ENCODE measurements around the gene ATG101. TPM values are rescaled to one million over a fixed set of nuclear protein-coding genes. Genes with fewer than 3 reads are reported as not detected.
A peak's percentile ranks its signal among the peaks of the same experiment; 100 is the strongest.

Gene ATG101
- total RNA-seq, 2 experiments from 2014 or later: 38.0 to 53.9 TPM

DNA sequence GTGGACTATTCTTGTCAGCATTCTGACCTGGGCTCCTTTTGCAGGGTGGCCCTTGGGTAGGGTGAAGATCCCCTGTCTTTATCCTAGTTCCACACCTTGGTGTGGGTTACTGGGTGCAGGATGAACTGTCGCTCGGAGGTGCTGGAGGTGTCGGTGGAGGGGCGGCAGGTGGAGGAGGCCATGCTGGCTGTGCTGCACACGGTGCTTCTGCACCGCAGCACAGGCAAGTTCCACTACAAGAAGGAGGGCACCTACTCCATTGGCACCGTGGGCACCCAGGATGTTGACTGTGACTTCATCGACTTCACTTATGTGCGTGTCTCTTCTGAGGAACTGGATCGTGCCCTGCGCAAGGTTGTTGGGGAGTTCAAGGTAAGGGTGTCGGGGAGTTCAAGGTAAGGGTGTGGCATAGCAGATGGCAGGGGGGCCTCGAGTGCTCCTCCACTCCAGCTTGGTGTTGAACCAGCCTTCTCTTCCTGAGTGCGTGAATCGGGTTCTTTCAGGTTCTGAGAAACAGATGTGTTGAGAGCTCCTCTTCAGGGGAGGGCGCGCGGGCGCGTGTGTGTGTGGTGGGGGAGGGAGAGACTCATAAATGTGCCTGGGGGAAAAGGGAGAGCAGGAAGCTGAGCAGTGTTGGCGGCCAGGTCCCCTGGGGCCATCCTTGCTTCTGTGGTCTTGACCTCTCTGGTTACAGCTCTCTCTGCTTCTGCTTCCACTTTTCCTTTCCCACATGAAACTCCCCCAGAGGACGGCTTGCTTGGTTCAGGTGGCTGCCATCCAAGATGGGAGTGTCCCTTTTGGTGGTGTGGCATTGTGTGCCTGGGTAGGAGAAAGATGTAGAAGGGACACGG is 4.0 kb downstream of the ATG101 start:
- CTCF ChIA-PET (ENCODE audit: unreplicated experiment): interaction anchor here (2.4 kb wide), 1 partner anchor 48 kb away, joined by 9 read pairs; no protein-coding TSS in a partner anchor
- H3K79me2 ChIP-seq (ENCODE audit: insufficient read depth, low read depth, low read length): peaks cover 49% of the 10 kb centered on the region
- no TSS peak for BruUV-seq (replicated peaks)
- H3K9me2 ChIP-seq (ENCODE audit: insufficient read depth, low read length): no peaks in the 10 kb centered on the region
- peak overlapping the region; percentile 20 for H3K27ac ChIP-seq (ENCODE audit: low read depth, low read length, poor library complexity, severe bottlenecking)
- H4K20me1 ChIP-seq (ENCODE audit: insufficient read depth, low read length): peaks cover 8% of the 10 kb centered on the region; the same call in 1 of the 2 replicates
- H3K4me3 ChIP-seq (ENCODE audit: low read depth, low read length, poor library complexity, severe bottlenecking): no peak overlapping the region
- no peak for DNase-seq (ENCODE audit: low spot score)
- no peaks in the 10 kb centered on the region for H3K9me3 ChIP-seq (ENCODE audit: low read length)
- TF ChIP-seq, protein P1, sequence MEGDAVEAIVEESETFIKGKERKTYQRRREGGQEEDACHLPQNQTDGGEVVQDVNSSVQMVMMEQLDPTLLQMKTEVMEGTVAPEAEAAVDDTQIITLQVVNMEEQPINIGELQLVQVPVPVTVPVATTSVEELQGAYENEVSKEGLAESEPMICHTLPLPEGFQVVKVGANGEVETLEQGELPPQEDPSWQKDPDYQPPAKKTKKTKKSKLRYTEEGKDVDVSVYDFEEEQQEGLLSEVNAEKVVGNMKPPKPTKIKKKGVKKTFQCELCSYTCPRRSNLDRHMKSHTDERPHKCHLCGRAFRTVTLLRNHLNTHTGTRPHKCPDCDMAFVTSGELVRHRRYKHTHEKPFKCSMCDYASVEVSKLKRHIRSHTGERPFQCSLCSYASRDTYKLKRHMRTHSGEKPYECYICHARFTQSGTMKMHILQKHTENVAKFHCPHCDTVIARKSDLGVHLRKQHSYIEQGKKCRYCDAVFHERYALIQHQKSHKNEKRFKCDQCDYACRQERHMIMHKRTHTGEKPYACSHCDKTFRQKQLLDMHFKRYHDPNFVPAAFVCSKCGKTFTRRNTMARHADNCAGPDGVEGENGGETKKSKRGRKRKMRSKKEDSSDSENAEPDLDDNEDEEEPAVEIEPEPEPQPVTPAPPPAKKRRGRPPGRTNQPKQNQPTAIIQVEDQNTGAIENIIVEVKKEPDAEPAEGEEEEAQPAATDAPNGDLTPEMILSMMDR (conservative IDR thresholded peaks at IDR 0.05; ENCODE audit: low read length): no peak
- H3K36me3 ChIP-seq (ENCODE audit: insufficient read depth, low read length): peaks cover 71% of the 10 kb centered on the region
- H2AFZ ChIP-seq (ENCODE audit: low read length): no peak overlapping the region
- H3K4me1 ChIP-seq (ENCODE audit: insufficient read depth, low read length, poor library complexity, severe bottlenecking): peaks cover 39% of the 10 kb centered on the region
- intact Hi-C loops (cut with micrococcal nuclease; ENCODE audit: unreplicated experiment): no loop called here
- POLR2A ChIA-PET: interaction anchor here (0.6 to 0.7 kb wide), 2 partner anchors 12 to 46 kb away, joined by 3 to 4 read pairs; no protein-coding TSS in a partner anchor
- H3K4me2 ChIP-seq (ENCODE audit: low read length): peak overlapping the region; percentile 26; the same call in 1 of the 2 replicates

DNA sequence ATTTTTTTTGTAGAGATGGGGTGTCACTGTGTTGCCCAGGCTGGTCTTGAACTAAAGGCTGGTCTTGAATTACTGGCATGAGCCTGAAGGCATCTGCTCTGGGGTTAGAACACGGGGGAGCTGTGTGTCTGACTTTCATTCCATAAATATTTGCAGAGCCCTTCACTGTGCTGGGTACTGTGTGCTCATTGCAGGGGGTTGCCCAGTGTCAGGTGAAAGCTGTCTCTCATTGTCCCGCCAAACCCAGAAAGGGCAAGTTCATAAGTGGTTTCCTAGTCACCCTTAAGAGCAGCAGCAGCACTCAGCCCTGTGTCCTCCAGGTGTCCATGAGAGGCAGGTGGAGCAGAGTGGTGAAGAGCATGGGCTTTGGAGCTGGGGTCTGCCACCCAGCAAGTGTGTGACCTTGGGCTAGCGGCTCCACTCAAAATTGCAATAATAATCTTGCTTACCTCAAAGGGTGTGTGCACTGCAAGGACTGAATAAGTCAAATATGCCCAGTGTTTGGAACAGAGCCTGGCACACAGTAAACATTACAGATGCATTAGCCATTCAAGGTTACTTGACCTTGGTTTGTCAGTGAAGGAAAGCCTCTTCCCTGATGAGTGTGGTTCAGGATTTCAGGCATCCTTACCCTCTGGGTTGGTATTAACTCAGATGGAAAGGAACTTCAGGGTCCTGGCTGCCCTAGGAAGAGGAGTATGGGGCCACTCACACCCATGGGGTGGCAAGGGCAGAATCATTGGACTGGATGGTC is 5.4 kb downstream of the ATG101 start:
- H3K4me3 ChIP-seq (ENCODE audit: low read depth, low read length, poor library complexity, severe bottlenecking): no peak overlapping the region
- H2AFZ ChIP-seq (ENCODE audit: low read length): no peak overlapping the region
- ChIA-PET POLR2A (no interaction called here), CTCF (ENCODE audit: unreplicated experiment) (interaction anchor here (2.4 kb wide), 1 partner anchor 50 kb away, joined by 9 read pairs; no protein-coding TSS in a partner anchor)
- H3K79me2 ChIP-seq (ENCODE audit: insufficient read depth, low read depth, low read length): peaks cover 46% of the 10 kb centered on the region
- peaks cover 8% of the 10 kb centered on the region; the same call in 1 of the 2 replicates for H4K20me1 ChIP-seq (ENCODE audit: insufficient read depth, low read length)
- H3K27ac ChIP-seq (ENCODE audit: low read depth, low read length, poor library complexity, severe bottlenecking): no peak overlapping the region
- H3K9me3 ChIP-seq (ENCODE audit: low read length): no peaks in the 10 kb centered on the region
- intact Hi-C loops (cut with micrococcal nuclease; ENCODE audit: unreplicated experiment): no loop called here
- DNase-seq (ENCODE audit: low spot score): no peak
- H3K36me3 ChIP-seq (ENCODE audit: insufficient read depth, low read length): peaks cover 80% of the 10 kb centered on the region
- H3K4me2 ChIP-seq (ENCODE audit: low read length): no peak overlapping the region
- no TSS peak for BruUV-seq (replicated peaks)
- H3K9me2 ChIP-seq (ENCODE audit: insufficient read depth, low read length): no peaks in the 10 kb centered on the region
- TF ChIP-seq EZH2phosphoT487 (IDR thresholded peaks at IDR 0.05; ENCODE audit: borderline replicate concordance, low read depth, low read length): no peak
- peaks cover 34% of the 10 kb centered on the region for H3K4me1 ChIP-seq (ENCODE audit: insufficient read depth, low read length, poor library complexity, severe bottlenecking)

DNA sequence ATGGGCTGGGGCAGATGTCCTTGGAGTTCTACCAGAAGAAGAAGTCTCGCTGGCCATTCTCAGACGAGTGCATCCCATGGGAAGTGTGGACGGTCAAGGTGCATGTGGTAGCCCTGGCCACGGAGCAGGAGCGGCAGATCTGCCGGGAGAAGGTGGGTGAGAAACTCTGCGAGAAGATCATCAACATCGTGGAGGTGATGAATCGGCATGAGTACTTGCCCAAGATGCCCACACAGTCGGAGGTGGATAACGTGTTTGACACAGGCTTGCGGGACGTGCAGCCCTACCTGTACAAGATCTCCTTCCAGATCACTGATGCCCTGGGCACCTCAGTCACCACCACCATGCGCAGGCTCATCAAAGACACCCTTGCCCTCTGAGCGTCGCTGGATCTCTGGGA is 7.0 kb downstream of the ATG101 start:
- no peaks in the 10 kb centered on the region for H3K9me2 ChIP-seq (ENCODE audit: insufficient read depth, low read length)
- TF ChIP-seq EZH2phosphoT487 (IDR thresholded peaks at IDR 0.05; ENCODE audit: borderline replicate concordance, low read depth, low read length): no peak
- TF ChIP-seq, protein P1 (conservative IDR thresholded peaks at IDR 0.05; ENCODE audit: low read length): no peak
- no peak overlapping the region for H3K27ac ChIP-seq (ENCODE audit: low read depth, low read length, poor library complexity, severe bottlenecking)
- peaks cover 38% of the 10 kb centered on the region for H3K4me1 ChIP-seq (ENCODE audit: insufficient read depth, low read length, poor library complexity, severe bottlenecking)
- intact Hi-C loops (cut with micrococcal nuclease; ENCODE audit: unreplicated experiment): no loop called here
- no TSS peak for BruUV-seq (replicated peaks)
- H2AFZ ChIP-seq (ENCODE audit: low read length): no peak overlapping the region
- peaks cover 7% of the 10 kb centered on the region; the same call in 1 of the 2 replicates for H4K20me1 ChIP-seq (ENCODE audit: insufficient read depth, low read length)
- H3K36me3 ChIP-seq (ENCODE audit: insufficient read depth, low read length): peaks cover 79% of the 10 kb centered on the region
- H3K4me3 ChIP-seq (ENCODE audit: low read depth, low read length, poor library complexity, severe bottlenecking): no peak overlapping the region
- ChIA-PET CTCF (ENCODE audit: unreplicated experiment) (no interaction called here), POLR2A (interaction anchor here (0.8 kb wide), 1 partner anchor 32 kb away, joined by 3 read pairs; no protein-coding TSS in a partner anchor)
- H3K4me2 ChIP-seq (ENCODE audit: low read length): no peak overlapping the region
- no peaks in the 10 kb centered on the region for H3K9me3 ChIP-seq (ENCODE audit: low read length)
- DNase-seq (ENCODE audit: low spot score): no peak
- H3K79me2 ChIP-seq (ENCODE audit: insufficient read depth, low read depth, low read length): peaks cover 29% of the 10 kb centered on the region

All from OCI-LY7 (cell line).